Ammon's horn (tissue), 1 donor: ENCODE measurements around the gene GALNT15.

Source experiments
- DNase-seq: peaks from one replicate; pipeline ENCODE4 v3.0.0-alpha.2; 2016; ENCODE audit warnings: low spot score

GALNT15 gene

GRCh38 chr3:16227566-16227965 lies 53.1 kb downstream of the GALNT15 start:
- no peak for DNase-seq

DNA sequence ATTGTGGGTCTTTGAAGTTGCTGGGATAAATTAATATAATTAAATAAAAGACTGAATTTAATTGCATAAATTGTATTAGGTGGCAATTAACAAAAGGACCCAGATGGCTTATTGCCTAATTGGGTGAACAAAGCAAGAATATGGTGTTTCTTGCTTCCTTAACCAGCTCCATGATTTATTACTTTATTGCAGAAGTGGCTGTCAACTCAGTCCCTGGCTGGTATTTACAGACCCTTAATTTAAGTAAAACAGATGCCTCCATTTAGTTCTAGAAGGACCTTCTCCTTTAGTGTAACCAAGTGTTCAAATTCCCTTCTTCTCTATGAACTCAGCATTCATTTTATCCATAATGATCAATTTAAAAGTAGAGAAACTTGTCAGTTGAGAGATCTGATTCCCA lies 55.2 kb downstream of the GALNT15 start:
- no peak for DNase-seq

DNA sequence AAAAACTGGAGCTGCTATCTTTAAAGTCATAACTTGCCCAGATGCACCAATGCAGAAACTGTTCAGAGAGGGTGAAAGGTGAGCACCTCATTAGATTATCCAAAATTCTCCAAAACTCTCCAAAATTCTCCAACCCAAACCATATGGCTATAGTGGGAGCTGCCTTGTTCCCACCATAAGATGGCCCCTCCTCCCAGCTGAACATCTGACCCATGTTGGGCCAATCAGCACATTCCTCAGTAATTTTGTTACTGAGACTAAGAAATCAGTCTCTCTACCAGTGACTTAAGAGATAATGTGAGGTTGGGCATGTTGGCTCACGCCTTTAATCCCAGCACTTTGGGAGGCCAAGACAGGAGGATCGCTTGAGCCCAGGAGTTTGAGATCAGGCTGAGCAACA lies 57.5 kb downstream of the GALNT15 start:
- no peak for DNase-seq

DNA sequence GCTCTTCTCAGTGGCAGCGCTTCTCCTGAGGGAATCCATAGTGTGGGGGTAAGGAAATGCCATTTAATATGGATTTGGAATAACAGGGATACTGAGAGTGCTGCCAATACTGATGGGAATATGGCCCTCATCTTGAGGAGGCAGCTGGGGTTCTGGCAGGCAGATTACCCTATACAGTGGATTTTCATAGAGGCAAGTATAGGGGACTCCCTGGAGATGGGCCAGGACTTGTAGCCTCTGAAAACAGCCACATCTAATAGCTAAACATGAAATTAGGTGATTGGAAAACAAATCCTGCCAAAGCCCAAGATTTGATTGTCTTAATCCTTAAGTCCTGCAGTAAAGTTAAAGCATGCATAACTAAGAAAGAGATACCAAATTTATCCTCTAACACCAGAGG lies 59.3 kb downstream of the GALNT15 start:
- DNase-seq: no peak

DNA sequence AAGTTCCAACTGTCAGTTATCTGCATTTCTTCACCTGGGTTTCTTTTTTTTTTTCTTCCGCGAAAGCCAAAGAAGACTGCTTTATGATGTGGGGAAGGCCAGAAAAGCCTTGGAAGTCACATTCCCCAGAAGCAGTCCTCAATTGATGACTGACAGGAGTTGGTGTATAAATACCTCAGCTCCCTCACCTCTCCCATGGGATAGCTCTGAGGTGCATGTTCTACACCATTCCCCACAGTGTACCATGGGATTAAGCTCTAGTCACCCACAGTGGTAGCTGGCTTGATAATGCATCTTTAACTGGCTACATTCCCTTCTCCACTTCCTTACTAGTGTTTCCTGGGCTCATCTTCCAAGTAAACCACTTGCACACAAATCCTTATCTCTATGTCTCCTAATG lies 59.8 kb downstream of the GALNT15 start:
- no peak for DNase-seq

DNA sequence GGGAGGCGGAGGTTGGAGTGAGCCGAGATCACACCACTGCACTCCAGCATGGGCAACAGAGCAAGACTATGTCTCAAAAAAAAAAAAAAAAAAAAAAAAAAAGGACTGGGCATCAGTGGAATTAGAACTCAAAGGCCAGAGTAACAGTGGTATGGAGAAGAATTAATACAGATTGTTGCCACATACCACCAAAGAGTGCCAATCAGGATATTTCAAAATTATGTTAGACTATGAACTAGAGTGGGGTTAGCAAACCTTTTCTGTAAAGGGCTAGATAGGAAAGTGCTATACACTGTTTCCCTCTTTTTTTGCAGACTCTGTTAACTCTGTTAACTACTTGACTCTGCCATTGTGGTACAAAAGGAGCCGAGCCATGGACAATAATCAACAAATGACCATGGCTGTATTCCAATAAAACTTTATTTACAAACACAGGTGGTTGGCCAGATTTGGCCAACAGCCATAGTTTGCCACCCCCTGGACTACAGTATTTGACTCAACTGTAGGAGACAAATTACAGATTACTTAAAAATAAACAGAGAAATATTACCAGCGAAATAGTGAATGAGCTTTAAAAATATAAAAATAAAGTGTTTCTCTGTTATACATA lies 61.7 kb downstream of the GALNT15 start:
- no peak for DNase-seq

GRCh38 chr3:16236856-16237393 lies 62.4 kb downstream of the GALNT15 start:
- no peak for DNase-seq

GRCh38 chr3:16239086-16239770 lies 64.7 kb downstream of the GALNT15 start:
- DNase-seq: no peak

GRCh38 chr3:16239780-16240179 lies 65.3 kb downstream of the GALNT15 start:
- DNase-seq: no peak

- no peak for DNase-seq
Measured at GRCh38 chr3:16240229-16241023, 65.9 kb downstream of the GALNT15 start.

GRCh38 chr3:16241225-16241624 lies 66.7 kb downstream of the GALNT15 start:
- DNase-seq: no peak

DNA sequence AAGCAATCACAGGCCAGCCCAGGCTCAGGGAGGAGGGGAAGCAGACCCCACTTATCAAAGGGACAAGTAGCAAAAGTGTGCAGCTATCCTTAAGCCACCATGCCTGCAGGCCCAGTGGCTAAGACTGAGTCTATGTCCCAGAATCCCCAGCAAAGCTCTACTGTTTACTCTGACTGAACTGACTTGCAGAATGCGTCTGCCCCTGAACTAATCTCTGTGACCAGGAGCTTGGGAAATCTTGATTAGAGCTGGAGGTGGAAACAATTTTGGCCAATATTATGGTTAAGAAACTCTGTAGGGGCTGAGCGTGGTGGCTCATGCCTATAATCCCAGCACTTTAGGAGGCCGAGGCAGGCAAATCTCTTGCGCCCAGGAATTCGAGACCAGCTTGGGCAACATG lies 67.7 kb downstream of the GALNT15 start:
- DNase-seq: no peak

GRCh38 chr3:16243706-16244490 lies 69.4 kb downstream of the GALNT15 start:
- DNase-seq: no peak

DNA sequence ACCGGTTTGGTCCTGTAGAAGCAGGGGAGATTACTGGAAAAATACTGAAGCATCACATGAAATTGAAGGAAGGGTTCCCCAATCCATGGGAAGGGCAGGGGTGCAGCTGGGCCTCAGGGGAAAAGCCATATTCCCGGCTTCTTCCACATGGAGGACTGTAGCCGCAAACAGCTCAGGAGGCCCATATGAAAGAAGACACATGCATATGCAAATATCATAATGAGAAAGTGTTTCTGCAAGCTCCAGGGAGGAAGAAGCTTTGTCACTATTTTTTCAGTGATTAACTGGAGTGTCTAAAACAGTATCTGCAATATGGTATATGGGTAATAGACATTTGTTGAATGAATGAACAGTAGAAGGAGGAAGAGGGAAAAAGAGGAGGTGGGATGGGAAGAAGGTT lies 71.1 kb downstream of the GALNT15 start:
- no peak for DNase-seq

GRCh38 chr3:16247282-16248061 lies 73.0 kb downstream of the GALNT15 start:
- peak; percentile 92 for DNase-seq

- no peak for DNase-seq
Measured at GRCh38 chr3:16248556-16248955, 74.1 kb downstream of the GALNT15 start.

- no peak for DNase-seq
Measured at GRCh38 chr3:16249336-16249735, 74.9 kb downstream of the GALNT15 start.

GRCh38 chr3:16249886-16250285 lies 75.4 kb downstream of the GALNT15 start:
- DNase-seq: no peak

DNA sequence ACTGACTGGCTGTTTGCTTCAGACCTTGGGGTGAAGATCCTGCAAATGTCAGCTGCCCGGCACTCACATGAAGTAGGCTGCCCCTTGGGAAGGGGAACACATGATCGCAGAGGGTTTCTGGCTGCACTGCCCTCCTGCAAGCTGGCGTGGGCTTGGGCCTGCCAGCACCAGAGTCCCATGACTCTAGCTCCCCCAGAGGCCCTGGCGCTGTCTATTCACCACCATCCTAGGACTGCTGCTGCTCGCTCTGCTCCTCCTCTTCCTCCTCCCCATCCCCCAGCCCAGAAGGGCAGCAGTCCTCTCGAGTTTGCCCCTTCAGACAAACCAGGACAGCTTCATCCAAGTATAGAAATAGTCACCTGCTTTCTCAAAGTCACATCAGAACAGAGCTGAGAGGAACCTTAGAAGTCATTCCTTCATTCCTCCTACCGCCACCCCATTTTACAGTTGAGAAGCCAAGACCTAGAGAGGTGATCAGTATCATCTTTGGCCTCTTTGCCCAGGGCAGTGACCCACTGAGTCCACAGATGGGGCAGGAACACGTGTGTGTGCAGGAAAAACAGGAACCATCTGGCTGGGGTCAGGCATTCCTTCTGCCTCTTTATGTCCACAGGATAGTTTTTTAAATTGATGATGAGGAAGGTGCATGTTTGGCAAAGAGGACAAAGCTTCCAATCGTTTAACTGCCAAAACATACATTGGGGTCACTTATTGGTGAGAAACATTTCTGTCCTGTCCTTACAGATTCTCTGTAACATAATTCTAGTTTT lies 77.0 kb downstream of the GALNT15 start:
- DNase-seq: no peak

- DNase-seq: no peak
Measured at GRCh38 chr3:16252243-16252978, 77.9 kb downstream of the GALNT15 start.
